ENCODE data around the gene CADM1.

Gene CADM1

GRCh38 chr11:115269191-115269950, 234.8 kb downstream of the CADM1 start:
- no peak for DNase-seq

GRCh38 chr11:115267871-115268270, 236.3 kb downstream of the CADM1 start:
- DNase-seq: peak; percentile 72

- DNase-seq: peak; percentile 41
Observed at GRCh38 chr11:115267238-115267781, 236.9 kb downstream of the CADM1 start.

- DNase-seq: no peak
Observed at GRCh38 chr11:115266066-115266639, 238.1 kb downstream of the CADM1 start.

- DNase-seq: peak; percentile 77
Observed at GRCh38 chr11:115263799-115264656, 240.2 kb downstream of the CADM1 start.

GRCh38 chr11:115258216-115258615, 246.0 kb downstream of the CADM1 start:
- no peak for DNase-seq

- DNase-seq: no peak
Observed at GRCh38 chr11:115257678-115258077, 246.5 kb downstream of the CADM1 start.

- no peak for DNase-seq
Observed at GRCh38 chr11:115257270-115257669, 246.9 kb downstream of the CADM1 start.

GRCh38 chr11:115256397-115257197, 247.6 kb downstream of the CADM1 start:
- DNase-seq: peak; percentile 64

GRCh38 chr11:115255006-115255762, 249.0 kb downstream of the CADM1 start:
- DNase-seq: no peak

GRCh38 chr11:115251126-115251525, 253.1 kb downstream of the CADM1 start:
- DNase-seq: no peak

GRCh38 chr11:115249061-115249578, 255.1 kb downstream of the CADM1 start:
- DNase-seq: no peak

- DNase-seq: no peak
Observed at GRCh38 chr11:115247953-115248352, 256.3 kb downstream of the CADM1 start.

- no peak for DNase-seq
Observed at GRCh38 chr11:115247361-115247760, 256.9 kb downstream of the CADM1 start.

GRCh38 chr11:115244758-115245157, 259.5 kb downstream of the CADM1 start:
- no peak for DNase-seq

GRCh38 chr11:115244296-115244695, 259.9 kb downstream of the CADM1 start:
- no peak for DNase-seq

GRCh38 chr11:115242982-115243381, 261.2 kb downstream of the CADM1 start:
- no peak for DNase-seq

GRCh38 chr11:115241899-115242298, 262.3 kb downstream of the CADM1 start:
- DNase-seq: no peak

- DNase-seq: no peak
Observed at GRCh38 chr11:115238791-115239190, 265.4 kb downstream of the CADM1 start.

GRCh38 chr11:115238086-115238485, 266.1 kb downstream of the CADM1 start:
- no peak for DNase-seq

- DNase-seq: no peak
Observed at GRCh38 chr11:115237578-115237977, 266.6 kb downstream of the CADM1 start.

- DNase-seq: no peak
Observed at GRCh38 chr11:115234794-115235193, 269.4 kb downstream of the CADM1 start.
